HG03571 (cell line): ENCODE measurements around the gene GLUD1.
"Not testable (repeated sequence)": the region's sequence is repeated elsewhere in the genome, so short reads cannot be mapped to it uniquely, and the experiment has no call there.

Source experiments
- ATAC-seq: cut with Tn5 transposase; IDR thresholded peaks from one replicate; pipeline ENCODE4 v1.9.1; 2021; ENCODE audit not compliant: unreplicated experiment

GLUD1 gene

DNA sequence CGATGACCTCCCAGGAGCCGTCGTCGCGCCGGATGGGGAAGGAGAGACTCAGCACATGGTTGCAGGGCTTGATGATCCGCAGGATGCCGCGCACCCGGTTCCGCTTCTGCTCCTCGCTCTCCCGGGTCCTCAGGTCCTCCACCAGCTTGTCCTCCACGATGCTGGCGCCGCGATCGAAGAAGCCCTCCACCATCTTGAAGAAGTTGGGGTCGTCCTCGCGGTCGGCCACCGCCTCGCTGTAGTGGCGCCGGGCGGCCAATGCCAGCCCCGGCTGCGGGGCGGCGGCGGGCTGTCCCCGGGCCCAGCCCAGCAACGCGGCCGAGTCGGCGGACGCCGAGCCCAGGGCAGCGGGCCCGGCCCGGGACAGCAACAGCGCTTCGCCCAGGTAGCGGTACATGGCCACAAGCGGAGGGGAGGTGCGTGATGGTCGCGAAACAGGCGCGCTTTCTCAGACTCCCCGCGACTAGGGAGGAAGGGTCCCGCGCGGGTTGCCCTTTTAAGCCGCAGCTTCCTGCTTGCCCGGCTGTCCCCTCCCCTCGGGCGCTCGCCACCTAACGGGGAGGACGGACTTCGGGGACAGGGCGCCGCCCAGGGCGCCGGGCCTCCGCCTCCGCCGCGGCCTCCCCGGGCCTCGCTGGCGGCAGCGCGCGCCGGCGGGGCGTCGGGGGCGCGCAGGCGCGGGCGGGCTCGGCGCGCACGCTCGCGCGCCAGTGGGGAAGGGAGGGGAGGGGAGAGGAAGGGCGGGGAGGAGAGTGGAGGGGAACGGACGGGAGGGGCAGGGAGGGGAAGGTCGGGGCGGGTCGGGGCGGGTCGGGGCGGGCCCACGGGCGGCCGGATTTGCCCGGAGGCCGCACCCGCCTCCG lies at the start of gene GLUD1, which contains the start of gene SHLD2:
TSS of gene GLUD1 (minus strand) at position 471 of the 863 bp plus-strand sequence. CDS start at position 397, 74 bp downstream.
TSS of gene SHLD2 (plus strand) at position 834 of the 863 bp plus-strand sequence. CDS start 56,149 bp downstream, outside the sequence.
- peak; percentile 64 for ATAC-seq

DNA sequence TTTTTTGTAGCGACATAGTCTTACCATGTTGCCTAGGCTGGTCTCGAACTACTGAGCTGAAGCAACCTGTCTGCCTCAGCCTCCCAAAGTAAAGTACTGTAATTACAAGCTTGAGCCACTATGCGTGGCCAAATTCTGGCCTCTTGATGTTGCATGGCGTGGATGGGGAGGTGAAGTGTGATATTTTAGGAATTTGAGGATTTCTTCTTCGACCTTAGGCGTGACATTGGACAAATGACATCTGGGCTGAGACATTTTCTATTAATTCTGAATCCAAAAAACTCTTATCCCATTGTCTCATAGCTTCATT lies 48.4 kb upstream of the GLUD1 start:
- not testable (repeated sequence) for ATAC-seq

DNA sequence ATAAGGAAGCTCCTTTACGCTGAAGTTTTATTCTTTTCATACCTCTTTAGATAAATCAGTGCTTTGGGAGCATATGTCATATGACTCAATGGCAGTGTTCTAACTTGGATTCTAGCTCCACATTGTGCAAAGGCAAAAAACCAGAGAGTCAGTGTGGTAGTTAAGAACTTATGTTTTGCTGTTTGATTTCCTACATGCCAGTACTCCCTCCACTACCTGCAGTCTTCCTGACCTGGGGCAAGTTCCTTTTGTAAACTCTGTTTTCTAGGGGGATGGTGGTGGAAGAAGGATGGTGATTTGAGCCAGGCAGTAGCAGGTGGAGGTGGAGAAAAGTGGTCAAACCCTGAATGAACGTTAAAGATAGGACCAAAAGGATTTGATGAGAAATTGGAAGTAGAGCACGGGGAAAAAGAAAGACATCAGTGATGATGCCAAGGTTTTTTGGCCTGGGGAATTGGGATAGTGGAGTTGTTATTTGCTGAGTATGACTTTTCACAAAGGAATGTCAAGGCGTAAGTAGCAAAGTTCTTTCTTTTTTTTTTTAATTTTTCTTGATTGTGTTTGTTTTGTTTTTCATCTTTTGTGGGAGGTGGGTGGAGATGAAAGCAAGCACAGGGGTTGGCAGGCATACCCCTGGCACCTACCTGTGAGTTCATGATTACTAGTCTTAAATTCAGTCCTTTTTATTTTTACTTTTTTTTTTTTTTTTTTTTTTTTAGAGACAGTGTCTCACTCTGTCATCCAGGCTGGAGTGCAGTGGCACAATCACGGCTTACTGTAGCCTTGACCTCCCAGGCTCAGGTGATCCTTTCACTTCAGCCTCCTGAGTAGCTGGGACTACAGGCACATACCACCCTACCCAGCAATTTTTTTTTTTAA lies 47.8 kb upstream of the GLUD1 start:
- not testable (repeated sequence) for ATAC-seq

GRCh38 chr10:87137478-87137877 lies 42.8 kb upstream of the GLUD1 start:
- not testable (repeated sequence) for ATAC-seq

DNA sequence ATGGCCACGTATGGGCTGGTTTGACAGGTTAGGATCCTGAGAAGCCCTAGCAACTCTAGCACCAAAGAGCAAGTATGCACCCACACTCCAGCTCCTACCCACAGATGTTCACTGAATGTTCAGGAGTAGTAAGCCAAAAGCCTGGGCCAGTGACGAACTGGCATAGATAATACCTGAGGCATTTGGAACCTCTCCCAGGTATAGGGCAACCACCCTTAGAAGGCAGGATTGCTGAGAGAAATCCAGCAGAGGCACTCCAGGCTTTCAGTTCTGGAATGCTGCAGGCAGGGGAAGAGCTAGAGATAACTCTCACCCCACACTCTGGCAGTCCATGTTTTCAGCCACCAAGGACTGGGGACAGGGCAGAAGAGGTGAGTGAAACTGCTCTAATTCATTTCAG lies 39.8 kb upstream of the GLUD1 start:
- ATAC-seq: not testable (repeated sequence)

- ATAC-seq: not testable (repeated sequence)
Observed at GRCh38 chr10:87133936-87134335, 39.3 kb upstream of the GLUD1 start.

GRCh38 chr10:87132176-87132575 lies 37.5 kb upstream of the GLUD1 start:
- ATAC-seq: not testable (repeated sequence)

- not testable (repeated sequence) for ATAC-seq
Observed at GRCh38 chr10:87127607-87128156, 33.0 kb upstream of the GLUD1 start.

- ATAC-seq: not testable (repeated sequence)
Observed at GRCh38 chr10:87127048-87127447, 32.4 kb upstream of the GLUD1 start.

DNA sequence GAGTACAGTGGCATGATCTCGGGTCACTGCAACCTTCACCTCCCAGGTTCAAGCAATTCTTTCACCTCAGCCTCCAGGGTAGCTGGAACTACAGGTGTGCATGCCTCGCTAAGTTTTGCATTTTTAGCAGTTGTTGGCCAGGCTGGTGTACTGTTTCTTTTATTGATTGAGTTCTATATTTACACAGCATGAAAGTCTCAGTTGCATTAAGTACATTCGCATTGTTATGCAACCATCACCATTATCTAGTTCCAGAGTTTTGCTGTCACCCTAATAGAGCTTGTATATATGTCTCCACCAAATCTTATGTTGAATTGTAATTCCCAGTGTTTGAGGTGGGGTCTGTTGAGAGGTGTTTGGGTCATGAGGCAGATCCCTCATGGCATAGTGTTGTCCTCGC lies 28.7 kb upstream of the GLUD1 start:
- ATAC-seq: not testable (repeated sequence)

GRCh38 chr10:87119029-87119428 lies 24.4 kb upstream of the GLUD1 start:
- not testable (repeated sequence) for ATAC-seq

DNA sequence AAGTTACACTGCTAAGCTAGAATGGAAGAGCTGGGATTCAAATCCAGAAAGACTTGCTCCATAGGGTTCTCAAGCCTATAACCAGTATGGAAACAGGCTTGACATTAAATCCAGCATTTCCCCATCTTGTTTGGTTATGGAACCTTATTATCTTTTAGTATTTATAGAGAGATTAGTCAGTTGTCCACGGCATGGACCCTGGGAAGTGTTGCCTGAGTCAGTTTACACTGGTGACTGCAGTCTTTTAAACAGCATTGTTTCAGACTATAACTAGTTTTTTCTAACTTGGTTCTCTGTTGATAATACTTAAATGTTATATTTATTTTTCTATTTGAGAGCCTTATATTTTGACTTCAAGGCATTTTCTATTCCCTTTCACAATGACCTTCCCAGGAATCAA lies 23.5 kb upstream of the GLUD1 start:
- not testable (repeated sequence) for ATAC-seq

DNA sequence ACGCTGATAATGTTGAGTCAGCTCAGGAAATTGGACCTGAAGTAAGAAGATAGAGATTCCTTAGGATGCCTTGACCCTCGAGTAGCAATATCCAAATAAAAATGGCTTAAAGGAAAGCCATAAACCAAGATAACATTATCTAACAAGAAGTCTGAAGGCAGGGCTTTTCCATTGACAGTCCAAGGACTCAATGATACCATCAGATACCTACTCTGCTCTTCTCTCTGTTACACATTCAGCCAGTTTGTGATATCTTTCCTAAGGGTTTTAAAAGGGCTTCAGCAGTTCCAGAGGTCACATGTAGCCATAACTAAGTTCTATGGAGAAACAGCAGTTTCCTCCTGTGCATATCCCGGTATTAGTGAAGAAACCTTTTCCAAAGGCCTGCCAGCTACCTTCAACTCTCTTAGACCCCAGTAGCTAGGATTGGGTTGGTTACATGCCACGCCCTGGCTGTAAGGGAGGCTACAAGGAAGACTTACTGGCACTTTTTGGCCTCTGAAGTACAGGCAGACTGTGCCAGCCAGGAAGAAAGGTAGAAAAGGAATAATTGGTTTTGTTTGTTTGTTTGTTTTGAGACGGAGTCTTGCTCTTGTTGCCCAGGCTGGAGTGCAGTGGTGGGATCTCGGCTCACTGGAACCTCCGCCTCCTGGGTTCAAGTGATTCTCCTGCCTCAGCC lies 10.9 kb upstream of the GLUD1 start:
- no peak for ATAC-seq

DNA sequence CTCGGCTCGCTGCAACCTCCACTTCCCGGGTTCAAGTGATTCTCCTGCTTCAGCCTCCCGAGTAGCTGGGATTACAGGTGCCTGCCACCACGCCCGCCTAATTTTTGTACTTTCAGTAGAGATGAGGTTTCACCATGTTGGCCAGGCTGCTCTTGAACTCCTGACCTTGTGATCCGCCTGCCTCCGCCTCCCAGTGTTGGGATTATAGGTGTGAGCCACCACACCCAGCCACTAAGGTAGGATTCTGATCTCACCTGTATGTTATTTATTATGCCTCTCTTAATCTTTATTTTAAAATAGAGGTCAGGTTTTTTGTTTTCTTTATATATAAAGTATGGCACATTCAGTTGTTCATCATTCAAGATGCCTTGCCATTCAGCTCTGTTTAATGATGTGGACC lies 10.1 kb upstream of the GLUD1 start:
- not testable (repeated sequence) for ATAC-seq

- no peak for ATAC-seq
Observed at GRCh38 chr10:87101996-87102395, 7.4 kb upstream of the GLUD1 start.

- peak; percentile 49 for ATAC-seq
Observed at GRCh38 chr10:87095236-87095945, 748 bp upstream of the GLUD1 start.

- peak; percentile 24 for ATAC-seq
Observed at GRCh38 chr10:87093632-87094372, 841 bp downstream of the GLUD1 start.

GRCh38 chr10:87092861-87093631 lies 1.6 kb downstream of the GLUD1 start:
- ATAC-seq: no peak

DNA sequence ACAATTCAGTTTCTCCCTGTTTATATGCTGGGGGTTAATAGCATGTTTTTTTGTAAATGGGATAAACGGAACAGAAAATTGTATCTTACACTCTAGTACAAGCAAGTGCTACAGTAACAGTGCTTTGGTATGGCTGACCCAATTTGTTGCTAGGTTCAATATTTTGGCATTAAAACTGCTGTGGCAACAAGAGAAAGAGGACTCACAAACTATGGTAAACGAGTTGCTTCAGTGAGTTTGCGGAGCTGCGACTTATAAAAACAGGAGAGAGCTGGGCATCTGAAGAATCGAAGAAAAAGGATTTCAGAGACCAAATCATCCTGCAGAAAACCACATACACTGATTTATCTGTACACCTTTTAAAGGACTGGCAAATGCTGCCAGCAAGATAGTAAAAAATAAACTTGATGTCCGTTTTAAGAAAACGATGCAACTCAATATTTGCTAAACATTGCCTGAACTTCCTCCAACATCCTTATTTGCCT lies 2.2 kb downstream of the GLUD1 start:
- no peak for ATAC-seq
